ENCODE results near the gene CPNE6.
A peak's percentile ranks its signal among the peaks of the same experiment; 100 is the strongest.

CPNE6 gene

GRCh38 chr14:24081739-24082211 lies 10.4 kb downstream of the CPNE6 start:
- Histone ChIP-seq H3K27me3 (peaks cover 0 to 13% of the 10 kb centered on the region in 2 donors), H3K9me3 (no peaks in the 10 kb centered on the region), H3K4me1 (peaks cover 0 to 10% (median 7%) of the 10 kb centered on the region in 4 donors), H3K36me3 (no peaks in the 10 kb centered on the region), H3K27ac (peak overlapping the region in 1 of 2 donors; percentile 28), H3K4me3 (peak overlapping the region; percentile 52 to 63)
- no peak for DNase-seq
- no peak for TF ChIP-seq CTCF (IDR thresholded peaks at IDR 0.05)
- intact Hi-C loops (cut with DNase I; ENCODE audit: low total_unique reads), result no loop called here

GRCh38 chr14:24082411-24083080 lies 11.2 kb downstream of the CPNE6 start:
- peaks cover 0 to 10% (median 7%) of the 10 kb centered on the region in 4 donors for H3K4me1 ChIP-seq
- H3K27ac ChIP-seq, result no peak overlapping the region
- H3K36me3 ChIP-seq, result no peaks in the 10 kb centered on the region
- TF ChIP-seq CTCF (IDR thresholded peaks at IDR 0.05), result no peak
- no peak overlapping the region for H3K4me3 ChIP-seq
- no peak for DNase-seq
- H3K27me3 ChIP-seq, result peaks cover 0 to 8% of the 10 kb centered on the region in 2 donors
- no peaks in the 10 kb centered on the region for H3K9me3 ChIP-seq
- intact Hi-C loops (cut with DNase I; ENCODE audit: low total_unique reads), result no loop called here

DNA sequence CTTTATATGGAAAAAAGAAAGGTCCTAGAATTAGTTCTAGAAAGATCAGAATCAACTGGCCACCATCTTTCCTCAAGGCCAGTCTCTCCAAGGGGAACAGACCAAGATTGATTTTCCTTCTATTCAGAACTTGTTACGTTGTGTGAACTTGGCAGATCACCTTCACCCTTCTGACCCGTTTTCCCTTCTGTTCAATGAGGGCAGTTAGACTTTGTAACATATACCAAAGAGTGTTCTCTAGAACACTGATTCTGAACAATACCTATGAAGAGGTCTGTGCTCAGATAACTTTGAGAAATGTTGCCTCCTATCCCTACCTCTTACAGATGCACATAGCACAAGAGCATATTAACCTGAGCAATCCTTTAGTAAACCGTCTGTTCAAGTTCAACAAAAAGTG lies 12.1 kb downstream of the CPNE6 start:
- no peak for TF ChIP-seq CTCF (IDR thresholded peaks at IDR 0.05)
- H3K9me3 ChIP-seq, result no peaks in the 10 kb centered on the region
- H3K27ac ChIP-seq, result no peak overlapping the region
- H3K27me3 ChIP-seq, result peaks cover 0 to 3% of the 10 kb centered on the region in 2 donors
- H3K4me1 ChIP-seq, result peaks cover 0 to 10% (median 7%) of the 10 kb centered on the region in 4 donors
- H3K36me3 ChIP-seq, result no peaks in the 10 kb centered on the region
- no peak overlapping the region for H3K4me3 ChIP-seq
- intact Hi-C loops (cut with DNase I; ENCODE audit: low total_unique reads), result no loop called here
- DNase-seq, result no peak

- DNase-seq, result no peak
- Histone ChIP-seq H3K4me1 (peaks cover 0 to 10% (median 7%) of the 10 kb centered on the region in 4 donors), H3K9me3 (no peaks in the 10 kb centered on the region), H3K36me3 (no peaks in the 10 kb centered on the region), H3K4me3 (no peak overlapping the region), H3K27me3 (peaks cover 0 to 3% of the 10 kb centered on the region in 2 donors), H3K27ac (no peak overlapping the region)
- no peak for TF ChIP-seq CTCF (IDR thresholded peaks at IDR 0.05)
- intact Hi-C loops (cut with DNase I; ENCODE audit: low total_unique reads), result no loop called here
Measured at GRCh38 chr14:24084440-24084839, 13.1 kb downstream of the CPNE6 start.

DNA sequence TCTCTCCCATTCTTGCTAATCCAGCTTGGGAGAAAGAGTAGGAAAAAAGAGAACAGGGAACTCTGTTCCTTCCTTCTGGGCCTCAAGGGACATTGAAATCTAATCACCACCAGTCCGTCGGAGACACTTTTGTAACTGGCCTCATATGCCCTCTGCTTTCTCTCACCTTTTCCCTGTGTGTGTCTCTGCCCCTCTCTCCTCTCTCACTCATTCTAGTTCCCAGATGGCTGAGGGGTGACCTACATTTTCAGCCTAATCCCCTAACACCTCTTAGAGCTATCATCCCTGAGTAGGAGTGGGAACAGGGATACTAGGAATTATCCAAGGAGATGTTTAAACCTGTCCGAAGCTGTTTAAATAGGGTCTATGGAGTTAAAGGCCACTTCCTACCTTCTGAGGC lies 13.9 kb downstream of the CPNE6 start:
- Histone ChIP-seq H3K4me3 (no peak overlapping the region), H3K27me3 (peaks cover 0 to 3% of the 10 kb centered on the region in 2 donors)
- intact Hi-C loops (cut with DNase I; ENCODE audit: low total_unique reads), result no loop called here

More for the DNA sequence above, 13.9 kb downstream of the CPNE6 start:
- no peak for DNase-seq
- Histone ChIP-seq H3K4me1 (peaks cover 0 to 10% (median 7%) of the 10 kb centered on the region in 4 donors), H3K36me3 (no peaks in the 10 kb centered on the region), H3K9me3 (no peaks in the 10 kb centered on the region), H3K27ac (no peak overlapping the region)
- TF ChIP-seq CTCF (IDR thresholded peaks at IDR 0.05), result no peak

Data from tibial artery (tissue), 4 donors.